GM18526 (cell line): ENCODE results near the gene EFNA2.

Experiments
- POLR2A ChIP-seq: IDR thresholded peaks from 3 replicates; pipeline ENCODE4 v1.6.1; 2011; ENCODE audit not compliant: insufficient read length; ENCODE audit errors: extremely low read depth

The EFNA2 gene

GRCh38 chr19:1245494-1246264 is 40.0 kb upstream of the EFNA2 start:
- TF ChIP-seq POLR2A, result no peak

GRCh38 chr19:1247748-1248138 is 37.9 kb upstream of the EFNA2 start:
- TF ChIP-seq POLR2A, result no peak

GRCh38 chr19:1248139-1248785 is 37.4 kb upstream of the EFNA2 start, which contains the start of gene MIDN:
MIDN (plus strand) TSS chr19:1248583; CDS start chr19:1250297, 1,714 bp downstream.
- peak; percentile 94 for TF ChIP-seq POLR2A

GRCh38 chr19:1248786-1249297 is 36.8 kb upstream of the EFNA2 start:
- no peak for TF ChIP-seq POLR2A

- peak; percentile 87 for TF ChIP-seq POLR2A
Observed at GRCh38 chr19:1249298-1249989, 36.2 kb upstream of the EFNA2 start.

- no peak for TF ChIP-seq POLR2A
Observed at GRCh38 chr19:1249990-1250436, 35.7 kb upstream of the EFNA2 start.

GRCh38 chr19:1250437-1251260 is 35.0 kb upstream of the EFNA2 start:
- TF ChIP-seq POLR2A, result peak; percentile 38

- TF ChIP-seq POLR2A, result peak; percentile 58
Observed at GRCh38 chr19:1251330-1252220, 34.1 kb upstream of the EFNA2 start.

- TF ChIP-seq POLR2A, result no peak
Observed at GRCh38 chr19:1252221-1252820, 33.4 kb upstream of the EFNA2 start.

- peak; percentile 23 for TF ChIP-seq POLR2A
Observed at GRCh38 chr19:1252821-1253513, 32.7 kb upstream of the EFNA2 start.

- TF ChIP-seq POLR2A, result no peak
Observed at GRCh38 chr19:1253514-1254080, 32.1 kb upstream of the EFNA2 start.

GRCh38 chr19:1254081-1254527 is 31.6 kb upstream of the EFNA2 start:
- no peak for TF ChIP-seq POLR2A

GRCh38 chr19:1254530-1255185 is 31.0 kb upstream of the EFNA2 start:
- no peak for TF ChIP-seq POLR2A
